Sigmoid colon (tissue), 7 donors: ENCODE results near the gene TLE6. TPM values are rescaled to one million over a fixed set of nuclear protein-coding genes. Genes with fewer than 3 reads are reported as not detected.

Source experiments
- DNase-seq: peaks from one replicate; pipeline ENCODE4 v3.0.0-alpha.2; 2019
- H3K27ac ChIP-seq, 4 donors: fragments of 200-600 bp; sonication (generic); one replicate each; pipeline ENCODE4 v1.5.1; 2016 to 2019; ENCODE audit warnings: mild to moderate bottlenecking in 1 of 4
- H3K27me3 ChIP-seq, 3 donors: fragments of 200-600 bp; sonication (generic); one replicate each; pipeline ENCODE4 v1.5.1; 2019; ENCODE audit warnings: mild to moderate bottlenecking in 1 of 3
- H3K36me3 ChIP-seq, 4 donors: fragments of 200-600 bp; sonication (generic); one replicate each; pipeline ENCODE4 v1.5.1; 2016 to 2019
- H3K4me1 ChIP-seq, 4 donors: fragments of 200-600 bp; sonication (generic); one replicate each; pipeline ENCODE4 v1.5.1; 2017 to 2019
- H3K4me3 ChIP-seq, 4 donors: fragments of 200-600 bp; sonication (generic); one replicate each; pipeline ENCODE4 v1.5.1; 2017 to 2019; ENCODE audit warnings: mild to moderate bottlenecking in 2 of 4, moderate library complexity in 1 of 4
- H3K9me3 ChIP-seq, 4 donors: fragments of 200-600 bp in 3 of 4; sonication (generic) in 3 of 4; one replicate each; pipeline versions ENCODE4 v1.5.1 to v1.6.1; 2013 to 2019
- EP300 ChIP-seq, 4 donors: sonication (generic); formaldehyde crosslinking; IDR thresholded peaks; one replicate each; pipeline ENCODE4 v1.6.1; 2017; ENCODE audit warnings: antibody characterized with exemption in 4 of 4
- POLR2A ChIP-seq, 2 donors: fragments of 450-650 bp; IDR thresholded peaks; one replicate each; pipeline ENCODE4 v1.6.1; 2016; ENCODE audit warnings: antibody characterized with exemption in 2 of 2, mild to moderate bottlenecking in 2 of 2, moderate library complexity in 2 of 2
- POLR2AphosphoS5 ChIP-seq, 4 donors: sonication (generic); formaldehyde crosslinking; IDR thresholded peaks; one replicate each; pipeline ENCODE4 v1.6.1; 2017; ENCODE audit warnings: antibody characterized with exemption in 4 of 4
- WGBS, 2 donors: extraction: QIAGEN DNeasy Blood & Tissue Kit; methylation state at CpG; one replicate each; pipeline ENCODE4 v1.1.7; 2013; 5-methylcytosine and 5-hydroxymethylcytosine counted together
- intact Hi-C: fragments of 100-400 bp; cut with DNase I; formaldehyde crosslinking; loops from one replicate; pipeline ENCODE4 v1.15.1; 2023
- polyA plus RNA-seq, 3 donors: library from polyadenylated mRNA; stranded (reverse); fragments of 200-250 nt; gene quantifications; one replicate each; pipeline ENCODE4 v1.2.3, GENCODE V29; 2013
- total RNA-seq, 4 donors: library from RNA; depleted of rRNA; stranded (reverse); fragments of >200 nt; gene quantifications; one replicate each; pipeline ENCODE4 v1.1.0, GENCODE V29; 2016
- TF ChIP-seq, protein P1 (sequence below), 4 experiments: fragments of 450-650 bp in 3 of 4; fragments of 200-600 bp in 1 of 4; IDR thresholded peaks; one replicate each; pipeline ENCODE4 v1.5.1; 2016 to 2019; ENCODE audit warnings: antibody characterized with exemption in 4 of 4, mild to moderate bottlenecking in 3 of 4, moderate library complexity in 2 of 4
- donor health status: healthy with polysubstance abuse.
- donor health status: Bipolar disorder and iron deficiency.
- donor health status: healthy.

TLE6 gene
- total and polyA plus RNA-seq, 7 donors = 0.71 to 7.2 (median 1.4) TPM; not detected in 1

DNA sequence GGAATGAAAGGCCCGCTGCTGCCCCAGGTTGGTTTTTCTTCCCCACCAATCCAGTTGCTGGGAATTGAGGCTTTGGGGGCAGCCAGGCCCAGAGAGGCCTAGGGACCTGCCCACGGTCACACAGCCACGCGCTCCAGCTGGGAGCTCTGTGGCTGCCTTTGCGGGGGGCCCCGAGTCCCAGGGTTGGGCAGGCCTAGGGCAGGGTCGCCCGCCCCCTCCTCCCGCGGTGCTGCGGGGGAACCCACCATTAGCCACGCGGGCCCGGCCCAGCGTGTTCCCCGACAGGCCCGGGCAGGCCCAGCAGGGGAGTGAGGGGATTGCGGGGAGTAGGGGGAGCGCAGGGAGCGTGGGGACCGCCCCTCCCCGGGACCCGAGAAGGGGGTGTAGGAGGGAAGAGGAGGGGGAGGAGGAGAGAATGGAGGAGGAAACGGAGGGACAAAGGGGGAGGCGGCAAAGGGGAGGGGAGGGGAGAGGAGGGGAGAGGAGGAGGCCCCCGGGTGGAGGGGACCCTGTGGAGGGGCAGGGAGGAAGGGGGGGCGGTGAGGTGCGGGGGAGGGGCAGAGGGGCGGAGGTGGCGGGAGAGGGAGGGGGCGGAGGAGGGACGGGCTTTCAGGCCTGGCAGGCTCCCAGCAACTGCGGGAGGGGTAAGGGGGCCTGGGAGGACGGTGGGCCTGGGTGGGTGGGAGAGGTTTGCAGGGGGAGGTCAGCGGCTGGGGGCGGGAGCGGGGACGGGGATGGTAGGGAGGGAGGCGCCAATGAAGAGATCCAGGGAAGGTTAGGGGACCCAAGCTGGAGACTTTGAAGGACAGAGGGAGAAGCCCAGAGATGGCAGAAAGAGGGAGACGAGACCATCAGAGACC is 64.6 kb downstream of the TLE6 start:
- WGBS, 2 donors = 25 to 59% methylated on average over 40 of the region's 40 CpGs
- Histone ChIP-seq H3K4me3 (peak overlapping the region in 3 of 4 donors; percentile 29 to 37 (median 34)), H3K4me1 (peaks cover 0 to 24% (median 23%) of the 10 kb centered on the region in 4 donors), H3K9me3 (no peaks in the 10 kb centered on the region), H3K36me3 (no peaks in the 10 kb centered on the region), H3K27ac (peak overlapping the region in 3 of 4 donors; percentile 51 to 69 (median 59)), H3K27me3 (no peaks in the 10 kb centered on the region)
- intact Hi-C loops = no loop called here
- TF ChIP-seq POLR2AphosphoS5 (IDR thresholded peaks at IDR 0.05) (no peak), EP300 (IDR thresholded peaks at IDR 0.05) (no peak), POLR2A (IDR thresholded peaks at IDR 0.05) (no peak)
- TF ChIP-seq, protein P1, sequence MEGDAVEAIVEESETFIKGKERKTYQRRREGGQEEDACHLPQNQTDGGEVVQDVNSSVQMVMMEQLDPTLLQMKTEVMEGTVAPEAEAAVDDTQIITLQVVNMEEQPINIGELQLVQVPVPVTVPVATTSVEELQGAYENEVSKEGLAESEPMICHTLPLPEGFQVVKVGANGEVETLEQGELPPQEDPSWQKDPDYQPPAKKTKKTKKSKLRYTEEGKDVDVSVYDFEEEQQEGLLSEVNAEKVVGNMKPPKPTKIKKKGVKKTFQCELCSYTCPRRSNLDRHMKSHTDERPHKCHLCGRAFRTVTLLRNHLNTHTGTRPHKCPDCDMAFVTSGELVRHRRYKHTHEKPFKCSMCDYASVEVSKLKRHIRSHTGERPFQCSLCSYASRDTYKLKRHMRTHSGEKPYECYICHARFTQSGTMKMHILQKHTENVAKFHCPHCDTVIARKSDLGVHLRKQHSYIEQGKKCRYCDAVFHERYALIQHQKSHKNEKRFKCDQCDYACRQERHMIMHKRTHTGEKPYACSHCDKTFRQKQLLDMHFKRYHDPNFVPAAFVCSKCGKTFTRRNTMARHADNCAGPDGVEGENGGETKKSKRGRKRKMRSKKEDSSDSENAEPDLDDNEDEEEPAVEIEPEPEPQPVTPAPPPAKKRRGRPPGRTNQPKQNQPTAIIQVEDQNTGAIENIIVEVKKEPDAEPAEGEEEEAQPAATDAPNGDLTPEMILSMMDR (IDR thresholded peaks at IDR 0.05) = no peak
- DNase-seq = no peak

GRCh38 chr19:3042621-3043267 is 65.4 kb downstream of the TLE6 start:
- no peak for TF ChIP-seq POLR2A (IDR thresholded peaks at IDR 0.05)
- TF ChIP-seq, protein P1 (IDR thresholded peaks at IDR 0.05) = no peak
- TF ChIP-seq EP300 (IDR thresholded peaks at IDR 0.05) = no peak
- TF ChIP-seq POLR2AphosphoS5 (IDR thresholded peaks at IDR 0.05) = no peak
- peaks cover 0 to 30% (median 27%) of the 10 kb centered on the region in 4 donors for H3K4me1 ChIP-seq
- WGBS, 2 donors = 52 to 65% methylated on average over 15 of the region's 15 CpGs
- H3K36me3 ChIP-seq = no peaks in the 10 kb centered on the region
- H3K27ac ChIP-seq = peak overlapping the region in 3 of 4 donors; percentile 51 to 69 (median 59)
- intact Hi-C loops = no loop called here
- H3K27me3 ChIP-seq = no peaks in the 10 kb centered on the region
- peak overlapping the region in 3 of 4 donors; percentile 29 to 37 (median 34) for H3K4me3 ChIP-seq
- H3K9me3 ChIP-seq = no peaks in the 10 kb centered on the region
- DNase-seq = no peak

Other genes with a start within 250 kb of the TLE6 start
- gene SLC39A3, start 237.5 kb upstream of the TLE6 start, total RNA-seq = 10 to 100 TPM; 15.5 to 21.7 (median 17.5) TPM
- 10 to 100 TPM in 1 of 3 donors, 1 to 10 TPM in 2; 7.2 to 35.4 (median 7.4) TPM for gene SLC39A3, start 237.5 kb upstream of the TLE6 start, polyA plus RNA-seq
- 10 to 100 TPM; 42.5 to 48.1 (median 45.2) TPM for gene SGTA, start 194.3 kb upstream of the TLE6 start, total RNA-seq
- 10 to 100 TPM; 51.1 to 80.7 (median 55.0) TPM for gene SGTA, start 194.3 kb upstream of the TLE6 start, polyA plus RNA-seq
- 10 to 100 TPM; 23.2 to 61.8 (median 33.9) TPM for gene THOP1, start 192.1 kb upstream of the TLE6 start, total RNA-seq
- gene THOP1, start 192.1 kb upstream of the TLE6 start, polyA plus RNA-seq = 10 to 100 TPM; 30.0 to 97.0 (median 51.1) TPM
- 1 to 10 TPM; 3.3 to 8.1 (median 4.2) TPM for gene ZNF554, start 157.7 kb upstream of the TLE6 start, total RNA-seq
- 1 to 10 TPM; 1.2 to 2.5 (median 2.4) TPM for gene ZNF554, start 157.7 kb upstream of the TLE6 start, polyA plus RNA-seq
- gene ZNF555, start 136.1 kb upstream of the TLE6 start, total RNA-seq = 10 to 100 TPM in 1 of 4 donors, 1 to 10 TPM in 3; 4.3 to 10.3 (median 6.3) TPM
- 1 to 10 TPM in 2 of 3 donors, under 1 TPM in 1; 0.92 to 2.4 (median 2.1) TPM for gene ZNF555, start 136.1 kb upstream of the TLE6 start, polyA plus RNA-seq
- gene ZNF556, start 110.2 kb upstream of the TLE6 start, total RNA-seq = not detected
- gene ZNF556, start 110.2 kb upstream of the TLE6 start, polyA plus RNA-seq = not detected
- gene ZNF57, start 76.6 kb upstream of the TLE6 start, total RNA-seq = 1 to 10 TPM; 1.4 to 6.1 (median 1.9) TPM
- gene ZNF57, start 76.6 kb upstream of the TLE6 start, polyA plus RNA-seq = 10 to 100 TPM in 2 of 3 donors, 1 to 10 TPM in 1; 7.1 to 16.8 (median 12.9) TPM
- gene ZNF77, start 32.6 kb upstream of the TLE6 start, total RNA-seq = 1 to 10 TPM; 3.4 to 8.2 (median 5.3) TPM
- 1 to 10 TPM; 1.8 to 2.7 (median 2.1) TPM for gene ZNF77, start 32.6 kb upstream of the TLE6 start, polyA plus RNA-seq
- gene TLE2, start 51.7 kb downstream of the TLE6 start, total RNA-seq = 10 to 100 TPM; 27.8 to 66.5 (median 47.3) TPM
- 10 to 100 TPM; 10.9 to 20.9 (median 14.4) TPM for gene TLE2, start 51.7 kb downstream of the TLE6 start, polyA plus RNA-seq
- 100 to 1,000 TPM; 581 to 711 (median 629) TPM for gene TLE5, start 84.9 kb downstream of the TLE6 start, total RNA-seq
- 100 to 1,000 TPM; 561 to 714 (median 581) TPM for gene TLE5, start 84.9 kb downstream of the TLE6 start, polyA plus RNA-seq
- gene GNA11, start 116.8 kb downstream of the TLE6 start, total RNA-seq = 10 to 100 TPM; 43.2 to 52.5 (median 45.4) TPM
- gene GNA11, start 116.8 kb downstream of the TLE6 start, polyA plus RNA-seq = 100 to 1,000 TPM in 2 of 3 donors, 10 to 100 TPM in 1; 90.1 to 151 (median 150) TPM
- gene GNA15, start 158.5 kb downstream of the TLE6 start, total RNA-seq = 1 to 10 TPM in 3 of 4 donors, under 1 TPM in 1; 0.55 to 6.0 (median 4.4) TPM
- 1 to 10 TPM; 4.2 to 5.6 (median 5.1) TPM for gene GNA15, start 158.5 kb downstream of the TLE6 start, polyA plus RNA-seq
- 1 to 10 TPM in 1 of 4 donors, under 1 TPM in 2, not detected in 1; 0.33 to 1.9 (median 0.36) TPM for gene S1PR4, start 201.2 kb downstream of the TLE6 start, total RNA-seq
- 10 to 100 TPM in 1 of 3 donors, under 1 TPM in 1, not detected in 1; 0.60 to 24.4 TPM for gene S1PR4, start 201.2 kb downstream of the TLE6 start, polyA plus RNA-seq
- gene NCLN, start 208.4 kb downstream of the TLE6 start, total RNA-seq = 10 to 100 TPM; 12.2 to 23.5 (median 16.0) TPM
- 10 to 100 TPM; 15.0 to 94.7 (median 18.7) TPM for gene NCLN, start 208.4 kb downstream of the TLE6 start, polyA plus RNA-seq
- 1 to 10 TPM in 2 of 4 donors, under 1 TPM in 2; 0.33 to 1.1 (median 0.72) TPM for gene CELF5, start 247.1 kb downstream of the TLE6 start, total RNA-seq
- gene CELF5, start 247.1 kb downstream of the TLE6 start, polyA plus RNA-seq = under 1 TPM in 2 of 3 donors, not detected in 1; under 0.01 to 0.38 TPM